HG03060 (cell line): ENCODE results near the gene ECD.

Experiments used
- ATAC-seq: cut with Tn5 transposase; IDR thresholded peaks from one replicate; pipeline ENCODE4 v1.9.1; 2021; ENCODE audit warnings: low read depth, moderate number of reproducible peaks; ENCODE audit not compliant: unreplicated experiment

Gene ECD

DNA sequence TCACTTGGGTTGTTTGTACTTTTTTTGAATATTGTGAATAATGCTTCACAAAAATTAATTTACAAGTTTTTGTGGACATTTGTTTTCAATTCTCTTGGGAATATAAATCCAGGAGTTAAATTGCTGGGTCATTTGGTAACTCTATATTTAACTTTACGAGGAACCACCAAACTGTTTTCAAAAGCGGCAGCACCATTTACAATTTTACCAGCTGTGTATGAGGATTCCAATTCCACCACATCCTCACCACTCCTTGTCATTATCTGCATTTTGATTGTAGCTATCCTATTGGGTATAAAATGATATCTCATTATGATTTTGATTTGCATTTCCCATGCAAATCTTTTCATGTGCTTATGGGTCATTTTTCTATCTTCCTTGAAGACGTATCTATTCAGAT lies 61.5 kb downstream of the ECD start:
- ATAC-seq, result no peak

DNA sequence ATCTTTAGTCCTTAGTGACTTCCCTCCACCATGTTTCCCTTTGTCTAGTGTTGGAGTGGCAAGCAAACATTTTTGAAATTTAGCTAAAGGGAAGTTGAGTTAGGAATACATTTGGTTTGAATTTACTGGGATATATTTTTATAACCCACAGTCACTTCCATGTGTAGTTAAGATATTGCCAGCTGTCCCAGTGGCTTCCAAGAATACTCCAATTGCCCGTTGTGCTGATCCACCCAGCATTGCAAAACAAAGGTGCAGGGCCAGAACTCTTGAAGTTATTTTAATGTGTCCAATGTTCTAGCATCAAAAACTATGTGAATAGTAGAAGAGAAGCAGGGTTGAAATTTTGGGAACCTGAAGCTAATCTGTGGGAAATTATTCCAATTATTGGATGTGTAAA lies 68.7 kb downstream of the ECD start:
- ATAC-seq, result no peak

DNA sequence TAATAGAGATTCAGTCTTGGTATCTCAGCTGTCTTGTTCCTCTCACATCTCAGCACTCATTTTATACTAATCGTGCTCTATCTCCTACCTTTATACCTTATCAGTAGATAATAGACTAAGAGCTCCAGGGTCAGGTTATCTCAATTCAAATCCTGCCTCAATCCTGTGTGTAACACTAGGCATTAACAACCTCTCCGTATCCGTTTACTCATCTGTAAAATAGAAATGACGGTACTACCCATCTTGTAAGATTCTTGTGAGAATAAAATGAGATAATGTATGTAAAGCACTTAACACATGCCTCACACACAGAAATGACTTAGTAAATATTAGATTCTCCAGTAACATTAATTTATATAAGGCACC lies 70.5 kb downstream of the ECD start:
- ATAC-seq, result no peak

DNA sequence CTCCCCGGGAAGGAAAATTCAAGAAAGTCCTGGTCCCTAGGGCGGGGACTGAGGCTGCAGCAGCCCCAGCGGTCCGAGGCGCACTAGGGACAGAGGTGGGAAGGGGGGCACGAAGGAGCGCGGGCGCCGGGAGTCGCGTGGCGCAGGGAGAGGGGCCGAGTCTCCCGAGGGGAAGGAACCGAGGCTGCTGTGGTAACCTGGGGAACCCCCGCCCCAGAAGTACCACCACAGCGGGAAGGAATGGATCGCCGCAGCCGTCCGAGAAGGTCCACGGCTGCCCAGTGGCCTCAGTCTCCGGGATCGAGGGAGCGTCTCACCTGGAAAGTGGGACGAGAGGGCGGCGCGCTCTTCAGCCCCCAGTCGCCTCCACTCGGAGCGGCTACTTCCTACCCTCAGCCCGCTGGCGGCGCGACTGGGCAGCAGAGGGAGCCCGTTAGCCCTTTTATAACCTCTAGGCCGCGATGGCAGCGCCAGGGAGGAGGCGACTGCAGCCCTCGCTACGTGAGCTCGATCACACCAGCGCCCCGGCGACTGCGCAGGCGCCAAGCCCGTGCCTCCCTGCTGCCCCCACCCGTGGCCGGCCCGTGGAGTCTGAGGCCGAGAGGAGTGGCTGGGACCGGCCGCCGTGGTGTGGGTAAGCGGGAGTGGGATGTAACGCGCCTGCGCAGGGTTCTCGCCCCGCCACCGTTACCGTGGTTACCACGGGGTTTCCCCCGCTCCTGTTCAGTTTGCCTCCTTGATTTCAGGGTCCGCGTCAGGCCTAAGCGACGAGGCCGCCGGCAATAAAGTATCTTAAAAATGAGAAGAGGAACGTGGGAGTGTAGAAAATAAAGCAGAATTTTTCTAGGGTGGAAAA lies 71.1 kb downstream of the ECD start, which contains the start of gene P4HA1:
TSS of gene P4HA1 (minus strand) at position 418 of the 856 bp plus-strand sequence. CDS start 21,983 bp downstream, outside the sequence.
- peak; percentile 67 for ATAC-seq

DNA sequence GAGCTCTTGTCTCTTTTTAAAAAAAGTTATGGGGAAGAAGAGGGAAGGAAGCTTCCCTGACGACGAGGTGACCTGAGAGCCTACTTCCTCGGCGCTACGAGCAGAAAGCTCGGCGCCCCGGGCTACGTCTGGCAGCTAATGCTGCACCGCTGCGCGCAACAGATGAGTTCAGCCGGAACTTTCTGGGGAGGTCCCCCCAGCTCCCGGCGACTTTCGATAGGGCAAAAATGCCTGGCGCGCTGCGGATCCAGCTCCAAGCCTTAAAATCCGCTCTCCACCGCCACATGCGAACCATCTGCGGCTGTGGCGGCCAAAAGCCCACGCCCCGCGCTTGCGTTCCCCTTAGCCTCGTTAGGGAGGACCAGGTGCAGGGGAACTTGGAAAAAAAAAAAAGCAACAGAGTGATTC lies 71.8 kb downstream of the ECD start:
- ATAC-seq, result no peak

DNA sequence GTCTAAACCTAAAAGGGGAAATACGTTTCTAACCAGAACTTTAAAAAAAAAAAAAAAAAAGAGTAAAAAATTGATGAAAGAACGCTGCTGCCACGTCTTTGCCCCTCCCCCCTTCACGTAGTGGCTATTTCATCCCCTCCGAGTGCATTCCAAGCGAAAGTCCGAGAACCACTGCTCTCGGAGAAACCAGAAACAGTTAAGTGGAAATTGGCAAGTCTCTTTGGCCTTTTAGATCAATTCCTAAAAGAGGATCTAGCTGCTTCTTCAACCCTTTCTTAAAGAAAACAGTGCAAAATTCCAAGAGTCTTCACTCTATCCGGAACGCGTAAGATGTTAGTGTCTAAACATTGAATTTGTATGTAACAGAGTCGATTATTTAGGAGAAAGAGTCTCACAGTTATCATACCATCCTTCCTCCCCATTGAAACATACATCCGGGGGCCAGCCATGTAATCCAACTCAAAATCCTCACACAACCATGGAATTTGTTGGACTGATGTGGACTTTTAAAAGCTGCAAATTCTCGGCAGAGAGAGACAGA lies 72.3 kb downstream of the ECD start:
- no peak for ATAC-seq

DNA sequence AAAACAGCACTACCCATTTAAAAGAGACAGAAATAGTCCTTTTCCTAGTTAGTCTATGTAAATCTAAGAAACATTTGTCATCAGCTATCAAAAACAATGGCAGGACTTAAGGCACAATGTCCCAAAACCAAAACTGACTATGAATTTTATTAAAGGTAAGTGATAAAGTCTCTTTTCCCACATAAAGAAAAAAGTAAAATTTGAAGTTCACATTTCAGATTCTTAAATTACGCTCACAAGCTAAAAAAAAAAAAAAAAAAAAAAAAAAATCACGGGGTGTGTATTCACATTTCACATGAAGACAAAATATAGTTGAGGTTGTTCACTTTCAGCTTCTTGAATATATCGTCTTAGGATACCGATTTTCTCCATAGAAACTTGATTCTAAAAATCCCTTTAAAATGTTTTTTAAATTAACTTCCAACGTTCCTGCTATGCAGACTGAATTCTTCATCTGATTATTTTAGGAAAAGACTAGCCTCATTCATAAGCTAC lies 72.8 kb downstream of the ECD start:
- ATAC-seq, result no peak

DNA sequence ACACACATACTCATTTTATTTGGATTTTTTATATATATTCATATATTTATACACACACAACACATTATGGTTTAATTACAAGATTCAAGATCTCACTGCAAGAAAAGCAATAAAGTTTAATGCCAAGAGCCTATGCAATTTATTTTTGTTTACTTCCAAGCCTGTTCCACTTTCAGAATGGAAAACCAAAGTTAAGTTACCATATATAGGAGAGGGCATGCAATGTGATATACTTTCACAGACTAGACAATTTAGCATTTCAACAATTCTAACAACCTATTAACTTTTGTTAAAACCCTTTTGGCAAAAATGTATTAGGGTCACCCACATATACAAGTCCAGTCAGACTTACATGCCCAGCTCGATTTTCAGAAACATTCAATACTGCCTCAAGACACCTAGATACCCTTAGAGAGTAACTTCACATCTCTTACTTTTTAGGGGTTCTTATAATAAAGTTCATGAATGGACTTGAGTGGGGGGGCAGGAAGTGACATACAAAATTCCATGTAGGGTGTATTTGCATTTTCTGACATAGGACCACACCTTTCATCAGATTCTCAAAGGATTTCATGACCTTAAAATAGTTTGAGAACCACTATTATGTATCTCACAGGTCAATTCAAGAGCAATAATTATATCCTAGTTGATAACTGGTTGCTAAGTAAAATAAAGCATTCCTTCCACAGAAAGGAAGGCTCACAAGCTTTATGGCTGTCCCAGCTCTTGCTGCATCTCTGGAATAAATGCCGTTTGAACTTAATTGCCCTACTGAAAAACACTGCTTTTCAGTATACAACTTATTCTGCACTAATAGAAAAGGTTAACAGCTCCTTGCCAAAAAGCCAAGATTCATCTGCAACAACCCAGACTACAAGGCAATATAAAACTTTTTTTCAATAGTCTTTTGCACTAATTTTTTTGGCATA lies 73.6 kb downstream of the ECD start:
- no peak for ATAC-seq

DNA sequence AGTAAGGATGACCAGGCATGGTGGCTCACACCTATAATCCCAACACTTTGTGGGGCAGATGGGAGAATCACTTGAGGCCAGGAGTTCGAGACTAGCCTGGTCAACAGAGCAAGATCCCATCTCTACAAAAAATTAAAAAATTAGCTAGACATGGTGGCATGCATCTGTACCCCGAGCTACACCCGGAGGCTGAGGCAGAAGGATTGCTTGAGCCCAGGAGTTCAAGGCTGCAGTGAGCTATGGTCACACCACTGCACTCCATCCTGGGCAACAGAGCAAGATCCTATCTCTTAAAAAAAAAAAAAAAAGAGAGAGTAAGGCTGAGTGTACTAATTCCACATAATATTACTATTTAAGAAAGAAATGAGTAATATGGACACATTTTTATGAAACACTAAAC lies 75.0 kb downstream of the ECD start:
- ATAC-seq, result no peak

DNA sequence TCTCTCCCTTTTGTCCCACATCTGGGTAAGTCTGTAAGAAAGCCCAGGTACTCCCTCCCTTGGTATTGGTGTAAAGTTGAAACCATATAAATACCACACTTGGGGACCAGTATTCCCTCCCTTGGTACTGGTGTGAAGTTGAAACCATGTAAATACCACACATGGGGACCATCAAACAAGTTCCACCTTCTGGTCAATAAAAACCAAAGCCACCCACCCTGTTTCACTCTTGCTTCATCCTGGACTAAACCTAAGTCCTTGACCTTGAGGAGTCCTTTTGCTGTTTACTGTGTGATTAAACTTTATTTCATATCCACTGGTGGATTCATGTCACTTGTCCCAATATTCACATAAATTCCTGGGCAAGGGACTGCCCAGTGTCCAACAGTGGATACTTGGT lies 79.5 kb downstream of the ECD start:
- no peak for ATAC-seq

DNA sequence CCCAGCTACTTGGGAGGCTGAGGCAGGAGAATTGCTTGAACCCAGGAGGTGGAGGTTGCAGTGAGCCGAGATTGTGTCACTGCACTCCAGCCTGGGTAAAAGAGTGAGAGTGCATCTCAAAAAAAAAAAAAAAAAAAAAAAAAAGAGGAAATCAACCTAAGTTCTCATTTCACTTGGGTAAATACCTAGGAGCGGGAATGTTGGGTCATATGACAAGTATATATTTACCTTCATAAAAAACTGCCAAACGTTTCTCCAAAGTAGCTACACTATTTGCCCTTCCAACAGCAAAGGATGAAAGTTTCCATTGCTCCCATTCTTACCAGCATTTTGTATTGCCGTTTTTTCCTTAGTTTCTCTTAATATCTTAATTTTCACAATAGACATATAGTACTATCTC lies 81.0 kb downstream of the ECD start:
- ATAC-seq, result no peak

DNA sequence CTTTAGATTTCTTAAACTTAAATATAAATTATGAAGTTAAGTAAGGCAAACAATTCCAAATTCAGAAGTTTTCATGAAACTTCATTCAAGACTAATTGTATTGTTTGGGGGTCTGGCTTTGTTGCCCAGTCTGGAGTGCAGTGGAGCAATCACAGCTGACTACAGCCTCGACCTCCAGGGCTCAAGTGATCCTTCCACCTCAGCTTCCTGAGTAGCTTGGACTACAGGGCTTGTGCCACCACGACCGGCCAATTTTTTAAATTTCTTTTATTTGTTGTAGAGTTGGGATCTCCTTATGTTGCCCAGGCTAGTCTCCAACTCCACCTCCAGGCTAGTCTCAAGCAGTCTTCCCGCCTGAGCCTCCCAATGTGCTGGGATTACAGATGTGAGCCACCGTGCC lies 83.6 kb downstream of the ECD start:
- ATAC-seq, result no peak
